T-helper 9 cell (primary cell): ENCODE data around the gene OSBPL3.

Experiments used
- DNase-seq: peaks from one replicate; pipeline ENCODE4 v3.0.0-alpha.2; 2020

The OSBPL3 gene

GRCh38 chr7:24857623-24858022, 122.4 kb downstream of the OSBPL3 start:
- no peak for DNase-seq

- no peak for DNase-seq
Measured at GRCh38 chr7:24854866-24855265, 125.1 kb downstream of the OSBPL3 start.

- no peak for DNase-seq
Measured at GRCh38 chr7:24851786-24852185, 128.2 kb downstream of the OSBPL3 start.

GRCh38 chr7:24848878-24849277, 131.1 kb downstream of the OSBPL3 start:
- no peak for DNase-seq

GRCh38 chr7:24847754-24848153, 132.2 kb downstream of the OSBPL3 start:
- DNase-seq: no peak

- DNase-seq: no peak
Measured at GRCh38 chr7:24843821-24844434, 136.1 kb downstream of the OSBPL3 start.

GRCh38 chr7:24842449-24843241, 137.3 kb downstream of the OSBPL3 start:
- no peak for DNase-seq

- DNase-seq: no peak
Measured at GRCh38 chr7:24842029-24842428, 137.9 kb downstream of the OSBPL3 start.

- DNase-seq: no peak
Measured at GRCh38 chr7:24840563-24840962, 139.4 kb downstream of the OSBPL3 start.

GRCh38 chr7:24836084-24836483, 143.9 kb downstream of the OSBPL3 start:
- no peak for DNase-seq

GRCh38 chr7:24835643-24836042, 144.3 kb downstream of the OSBPL3 start:
- DNase-seq: no peak

GRCh38 chr7:24834128-24834798, 145.7 kb downstream of the OSBPL3 start:
- no peak for DNase-seq

- DNase-seq: no peak
Measured at GRCh38 chr7:24833549-24833948, 146.4 kb downstream of the OSBPL3 start.

GRCh38 chr7:24831240-24831639, 148.7 kb downstream of the OSBPL3 start:
- no peak for DNase-seq

- no peak for DNase-seq
Measured at GRCh38 chr7:24830440-24831050, 149.4 kb downstream of the OSBPL3 start.

- no peak for DNase-seq
Measured at GRCh38 chr7:24829787-24830186, 150.2 kb downstream of the OSBPL3 start.

GRCh38 chr7:24828891-24829661, 150.9 kb downstream of the OSBPL3 start:
- no peak for DNase-seq

- no peak for DNase-seq
Measured at GRCh38 chr7:24827589-24827988, 152.4 kb downstream of the OSBPL3 start.

- no peak for DNase-seq
Measured at GRCh38 chr7:24827027-24827426, 153.0 kb downstream of the OSBPL3 start.

- DNase-seq: no peak
Measured at GRCh38 chr7:24826662-24827020, 153.3 kb downstream of the OSBPL3 start.

GRCh38 chr7:24825931-24826661, 153.9 kb downstream of the OSBPL3 start:
- no peak for DNase-seq

- DNase-seq: no peak
Measured at GRCh38 chr7:24825381-24825794, 154.6 kb downstream of the OSBPL3 start.
